Measurements from ENCODE around the gene CHST15. TPM values are rescaled to one million over a fixed set of nuclear protein-coding genes. Genes with fewer than 3 reads are reported as not detected.
A peak's percentile ranks its signal among the peaks of the same experiment; 100 is the strongest.

Gene CHST15
- total RNA-seq, 1 donor from 2014 or later, result 0.18 TPM

DNA sequence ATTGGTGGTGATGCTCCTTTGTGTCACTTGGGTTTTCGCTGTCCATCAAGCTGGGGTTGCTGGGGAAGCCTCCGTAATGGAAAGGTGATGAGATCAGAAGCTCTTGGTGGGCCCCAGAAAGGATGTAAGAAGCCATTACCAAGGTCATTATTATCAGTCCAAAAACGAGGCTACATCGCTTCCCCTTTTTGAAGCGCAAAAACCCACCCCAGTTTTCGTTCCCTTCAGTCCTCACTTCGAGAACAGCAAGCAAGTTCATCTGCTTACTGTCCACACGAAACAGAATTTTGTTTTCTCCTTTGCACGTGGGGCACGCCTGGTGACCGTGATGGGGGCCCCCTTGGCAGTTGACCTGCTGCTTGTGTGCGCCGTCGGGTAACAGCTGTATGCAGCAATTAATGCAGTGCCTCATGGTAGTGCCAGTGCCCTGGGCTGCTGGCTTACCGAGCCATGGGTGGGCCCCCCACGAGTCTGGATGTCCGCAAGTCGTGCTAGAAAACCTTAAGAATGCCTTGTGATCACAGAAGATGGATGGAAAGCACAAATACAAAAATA is 47.5 kb downstream of the CHST15 start:
- no peak for DNase-seq (ENCODE audit: low spot score)
- no peak overlapping the region for H3K27ac Mint-ChIP-seq
- no peak overlapping the region for H3K4me3 Mint-ChIP-seq
- intact Hi-C loops (cut with micrococcal nuclease), result no loop called here
- H3K36me3 Mint-ChIP-seq (ENCODE audit: low read depth), result peaks cover 3% of the 10 kb centered on the region
- H3K27me3 Mint-ChIP-seq (ENCODE audit: insufficient read depth), result peaks cover 31% of the 10 kb centered on the region
- H3K4me1 Mint-ChIP-seq (ENCODE audit: low read depth), result peaks cover 22% of the 10 kb centered on the region
- no peaks in the 10 kb centered on the region for H3K9me3 Mint-ChIP-seq

DNA sequence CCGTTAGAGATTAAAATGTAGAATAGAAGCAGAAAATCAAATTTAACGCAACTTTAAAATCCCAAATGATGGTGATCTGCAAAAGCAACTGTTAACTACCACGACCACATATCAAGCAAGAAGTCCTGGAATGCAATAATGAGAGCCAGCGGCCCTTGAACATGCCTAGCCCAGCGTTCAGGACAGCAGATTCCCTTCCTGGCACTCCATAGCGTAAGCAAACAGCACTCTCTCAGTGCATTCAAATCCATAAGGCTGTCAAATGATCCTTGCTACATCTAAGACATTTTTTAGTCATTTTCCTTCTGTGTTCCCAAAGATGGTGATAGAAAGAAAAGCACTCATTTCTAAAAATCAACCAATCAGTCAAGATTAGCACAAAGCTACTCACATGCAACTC is 48.1 kb downstream of the CHST15 start:
- no peak overlapping the region for H3K27ac Mint-ChIP-seq
- peaks cover 3% of the 10 kb centered on the region for H3K36me3 Mint-ChIP-seq (ENCODE audit: low read depth)
- peaks cover 33% of the 10 kb centered on the region for H3K27me3 Mint-ChIP-seq (ENCODE audit: insufficient read depth)
- no peak for DNase-seq (ENCODE audit: low spot score)
- H3K9me3 Mint-ChIP-seq, result no peaks in the 10 kb centered on the region
- H3K4me3 Mint-ChIP-seq, result no peak overlapping the region
- intact Hi-C loops (cut with micrococcal nuclease), result no loop called here
- H3K4me1 Mint-ChIP-seq (ENCODE audit: low read depth), result peaks cover 22% of the 10 kb centered on the region

DNA sequence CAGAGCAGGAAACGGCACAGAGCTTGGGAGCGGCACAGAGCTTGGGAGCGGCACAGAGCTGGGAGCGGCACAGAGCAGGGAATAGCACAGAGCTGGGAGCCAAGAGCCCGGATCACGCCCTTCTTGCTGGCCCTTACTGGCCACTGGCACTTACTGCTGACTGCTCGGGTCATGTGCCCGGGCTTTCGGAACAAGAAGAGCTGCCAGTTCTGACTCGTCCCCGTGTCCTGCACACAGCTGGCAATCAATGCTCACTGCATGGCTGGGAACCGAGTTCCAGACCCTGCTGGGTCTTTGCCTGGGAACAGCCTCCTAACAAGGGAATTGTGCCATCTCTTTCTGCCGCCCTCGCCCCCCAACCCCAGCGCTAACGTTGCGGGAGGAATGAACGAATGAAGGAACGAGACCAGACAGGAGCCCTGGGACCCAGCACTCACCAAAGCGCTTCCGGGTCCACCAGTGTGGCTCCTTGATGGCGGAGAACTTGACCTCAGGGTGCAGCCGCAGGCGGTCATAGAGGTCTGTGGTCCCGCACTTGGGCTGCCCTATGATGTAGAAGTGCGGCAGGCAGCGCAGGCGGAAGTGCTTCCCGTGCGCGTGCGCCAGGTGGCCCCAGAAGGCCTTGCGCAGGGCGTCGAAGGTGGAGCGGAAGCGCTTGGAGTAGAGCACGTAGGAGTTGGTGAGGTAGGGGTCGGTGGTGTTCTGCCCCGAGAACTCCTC is 49.1 kb downstream of the CHST15 start:
- Mint-ChIP-seq H3K4me3 (no peak overlapping the region), H3K9me3 (no peaks in the 10 kb centered on the region), H3K4me1 (ENCODE audit: low read depth) (peaks cover 22% of the 10 kb centered on the region), H3K27ac (no peak overlapping the region), H3K27me3 (ENCODE audit: insufficient read depth) (peaks cover 27% of the 10 kb centered on the region), H3K36me3 (ENCODE audit: low read depth) (peaks cover 3% of the 10 kb centered on the region)
- intact Hi-C loops (cut with micrococcal nuclease), result loop anchor here (5.0 kb wide), 1 partner anchor 178 kb away; no protein-coding TSS in a partner anchor
- no peak for DNase-seq (ENCODE audit: low spot score)

DNA sequence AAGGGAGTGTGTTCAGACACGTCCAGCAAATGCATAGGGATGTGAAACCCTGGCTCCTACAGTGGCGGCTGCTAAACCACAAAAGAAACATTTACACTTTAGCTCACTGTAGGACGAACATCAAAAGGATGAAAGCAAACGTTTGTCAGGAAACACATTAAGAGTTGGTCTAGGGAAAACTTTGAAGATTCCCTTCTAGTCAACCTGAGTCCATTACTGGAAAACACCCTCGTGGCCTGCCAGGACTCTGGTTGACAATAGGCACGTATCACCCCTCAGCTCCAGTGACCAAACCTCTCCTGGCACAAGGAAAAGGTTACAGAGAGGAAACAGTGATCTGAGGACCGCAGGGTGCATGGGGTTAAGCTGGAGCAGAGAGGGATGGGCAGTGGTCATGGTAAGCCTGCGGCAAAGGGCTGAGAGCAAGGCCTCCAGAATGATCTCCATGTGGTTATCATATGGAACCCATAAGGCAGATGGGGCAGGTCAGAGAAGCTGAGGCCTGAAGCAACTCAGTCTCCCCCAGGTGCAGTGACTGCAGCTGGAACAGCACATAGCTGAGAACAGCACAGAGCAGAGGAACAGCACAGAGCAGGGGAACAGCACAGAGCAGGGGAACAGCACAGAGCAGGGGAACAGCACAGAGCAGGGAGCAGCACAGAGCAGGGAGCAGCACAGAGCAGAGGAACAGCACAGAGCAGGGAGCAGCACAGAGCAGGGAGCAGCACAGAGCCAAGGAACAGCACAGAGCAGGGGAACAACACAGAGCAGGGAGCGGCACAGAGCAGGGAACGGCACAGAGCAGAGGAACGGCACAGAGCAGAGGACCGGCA is 49.9 kb downstream of the CHST15 start:
- Mint-ChIP-seq H3K4me3 (no peak overlapping the region), H3K27me3 (ENCODE audit: insufficient read depth) (peaks cover 29% of the 10 kb centered on the region)
- intact Hi-C loops (cut with micrococcal nuclease), result loop anchor here (5.0 kb wide), 1 partner anchor 179 kb away; no protein-coding TSS in a partner anchor

DNA sequence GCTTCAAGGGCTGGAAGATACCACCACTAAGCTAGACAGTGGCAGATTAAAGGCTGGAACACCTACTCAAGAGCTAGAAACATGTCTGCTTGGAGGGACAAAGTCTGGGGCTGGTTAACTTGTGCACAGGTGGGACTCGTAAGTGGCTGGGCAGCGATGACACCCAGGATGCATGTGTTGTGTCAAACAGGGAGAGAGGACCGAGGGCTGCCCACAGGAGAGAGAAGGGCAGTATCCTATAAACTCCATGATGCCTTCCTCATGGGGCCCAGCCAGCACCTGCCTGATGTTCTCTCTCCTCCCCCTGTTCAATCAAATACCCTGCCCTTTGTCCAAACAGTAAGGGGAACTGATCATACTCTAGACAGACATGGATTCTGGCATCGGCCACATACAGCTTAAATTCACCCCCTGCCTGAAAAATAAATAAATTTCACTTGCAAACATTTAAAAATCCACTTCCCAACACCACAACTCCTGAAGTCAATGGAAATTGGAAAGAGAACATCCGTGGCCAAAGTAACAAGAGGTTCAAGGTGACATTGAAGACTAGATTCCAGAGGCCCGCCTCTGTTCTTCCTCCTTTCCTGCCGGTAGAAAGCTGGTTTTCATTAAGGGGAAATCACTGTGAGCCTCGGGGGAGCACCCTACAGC is 50.6 kb downstream of the CHST15 start:
- H3K9me3 Mint-ChIP-seq, result no peaks in the 10 kb centered on the region
- peaks cover 3% of the 10 kb centered on the region for H3K36me3 Mint-ChIP-seq (ENCODE audit: low read depth)
- no peak overlapping the region for H3K4me3 Mint-ChIP-seq
- H3K27me3 Mint-ChIP-seq (ENCODE audit: insufficient read depth), result peaks cover 28% of the 10 kb centered on the region
- intact Hi-C loops (cut with micrococcal nuclease), result loop anchor here (5.0 kb wide), 1 partner anchor 180 kb away; no protein-coding TSS in a partner anchor
- peak overlapping the region; percentile 13 for H3K27ac Mint-ChIP-seq
- H3K4me1 Mint-ChIP-seq (ENCODE audit: low read depth), result peaks cover 22% of the 10 kb centered on the region
- no peak for DNase-seq (ENCODE audit: low spot score)

More for the DNA sequence above, 49.9 kb downstream of the CHST15 start:
- Mint-ChIP-seq H3K27ac (peak overlapping the region; percentile 13), H3K9me3 (no peaks in the 10 kb centered on the region), H3K4me1 (ENCODE audit: low read depth) (peaks cover 22% of the 10 kb centered on the region), H3K36me3 (ENCODE audit: low read depth) (peaks cover 3% of the 10 kb centered on the region)
- DNase-seq (ENCODE audit: low spot score), result no peak

DNA sequence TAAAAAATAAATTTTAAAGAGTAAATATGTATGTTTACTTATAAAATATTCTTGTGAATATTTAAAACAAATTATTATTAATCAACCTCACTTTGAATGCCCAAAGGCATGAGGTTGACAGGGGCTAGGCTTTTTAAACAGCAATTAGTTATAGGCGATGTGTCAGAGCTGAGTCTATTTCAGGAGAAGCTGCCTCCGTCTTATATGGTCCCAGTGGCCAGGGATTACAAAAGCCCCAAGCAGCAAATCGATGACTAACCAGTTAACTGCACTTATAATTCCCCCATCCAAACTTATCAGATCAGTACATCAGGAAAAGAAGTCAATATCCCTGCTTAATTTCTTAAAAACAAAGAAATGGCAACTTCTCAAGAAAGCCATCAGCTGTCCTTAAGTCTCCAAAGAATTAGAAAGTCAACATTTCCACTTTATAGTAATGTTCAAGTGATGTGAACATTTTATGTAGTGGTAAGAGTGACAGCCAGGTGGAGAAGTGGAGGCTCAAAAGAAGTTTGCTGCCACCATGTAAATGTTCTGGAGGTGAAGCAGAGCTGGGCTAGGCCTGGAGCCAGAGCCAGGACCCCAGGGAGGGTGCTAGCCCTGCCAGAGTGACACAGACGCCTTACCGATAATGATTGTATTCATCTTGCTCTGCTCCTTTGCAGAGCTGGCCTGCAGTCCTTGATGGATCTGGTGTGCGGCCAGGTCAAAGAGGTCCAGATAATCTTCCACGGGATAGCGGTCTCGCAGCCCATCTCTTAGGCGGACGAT is 51.5 kb downstream of the CHST15 start:
- H3K4me1 Mint-ChIP-seq (ENCODE audit: low read depth), result peaks cover 22% of the 10 kb centered on the region
- no peaks in the 10 kb centered on the region for H3K9me3 Mint-ChIP-seq
- no peak for DNase-seq (ENCODE audit: low spot score)
- no peak overlapping the region for H3K27ac Mint-ChIP-seq
- peaks cover 3% of the 10 kb centered on the region for H3K36me3 Mint-ChIP-seq (ENCODE audit: low read depth)
- H3K27me3 Mint-ChIP-seq (ENCODE audit: insufficient read depth), result peaks cover 25% of the 10 kb centered on the region
- intact Hi-C loops (cut with micrococcal nuclease), result loop anchor here (5.0 kb wide), 1 partner anchor 180 kb away; no protein-coding TSS in a partner anchor
- no peak overlapping the region for H3K4me3 Mint-ChIP-seq

DNA sequence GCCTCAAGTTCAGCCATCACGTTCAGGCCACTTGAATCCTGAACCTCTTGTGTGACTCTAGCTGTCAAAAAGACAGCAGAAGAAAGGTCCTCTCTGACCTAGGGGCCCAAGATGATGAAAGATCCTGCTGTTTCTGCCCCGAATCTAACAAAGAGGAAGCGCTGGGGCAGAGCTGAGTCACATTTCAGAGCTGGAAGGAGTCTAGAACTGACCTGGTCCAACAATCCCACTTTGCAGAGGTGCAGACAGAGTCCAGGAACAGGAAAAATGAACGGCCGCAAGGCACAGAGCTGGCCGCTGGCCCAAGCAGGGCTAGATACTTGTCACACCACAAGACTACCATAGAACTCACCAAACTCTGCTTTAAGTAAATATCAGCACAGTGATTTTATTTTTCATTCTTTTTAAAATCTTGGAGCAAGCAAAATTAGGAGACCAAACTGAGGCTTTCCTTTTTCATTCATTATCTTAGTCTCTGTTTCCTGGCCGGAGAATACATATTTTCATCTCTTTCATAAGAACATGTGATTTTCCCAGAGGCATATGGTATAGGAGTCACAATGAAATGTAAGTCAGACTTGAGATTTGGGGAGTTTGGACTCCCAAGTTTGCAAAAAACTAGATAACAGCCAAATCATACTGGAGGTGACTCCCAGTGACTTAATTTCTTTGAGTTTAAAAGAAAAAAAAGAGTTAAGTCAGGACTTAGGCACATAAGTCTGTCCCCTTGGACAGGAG is 52.8 kb downstream of the CHST15 start:
- Mint-ChIP-seq H3K9me3 (no peaks in the 10 kb centered on the region), H3K4me3 (no peak overlapping the region), H3K36me3 (ENCODE audit: low read depth) (peaks cover 3% of the 10 kb centered on the region), H3K27me3 (ENCODE audit: insufficient read depth) (peaks cover 24% of the 10 kb centered on the region), H3K4me1 (ENCODE audit: low read depth) (peaks cover 33% of the 10 kb centered on the region), H3K27ac (no peak overlapping the region)
- DNase-seq (ENCODE audit: low spot score), result no peak
- intact Hi-C loops (cut with micrococcal nuclease), result loop anchor here (5.0 kb wide), 1 partner anchor 182 kb away; no protein-coding TSS in a partner anchor

DNA sequence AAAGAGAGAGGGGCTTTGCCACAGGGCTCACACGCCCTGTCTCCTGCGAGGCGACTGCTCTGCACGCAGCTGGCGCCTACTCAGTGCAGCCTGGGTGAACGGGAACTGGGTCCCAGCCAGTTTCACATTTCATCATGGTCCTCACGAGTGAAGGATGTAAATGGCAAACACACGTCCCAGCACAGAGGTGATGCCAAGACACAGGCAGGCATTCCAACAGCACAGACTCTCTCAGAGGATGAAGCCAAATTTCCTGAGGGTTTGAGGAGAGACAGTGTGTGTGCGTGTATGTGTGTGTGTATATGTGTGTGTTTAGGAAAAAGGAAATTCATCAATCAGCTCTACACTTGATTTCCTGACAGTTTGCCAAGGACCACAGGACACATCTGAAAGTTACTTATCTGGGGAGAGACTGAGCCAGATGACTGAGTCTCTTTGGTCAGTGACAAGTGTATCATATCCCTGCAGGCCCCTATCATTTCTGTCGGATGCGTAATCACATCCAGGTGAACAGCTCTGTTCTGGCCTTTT is 53.9 kb downstream of the CHST15 start:
- Mint-ChIP-seq H3K4me3 (no peak overlapping the region), H3K4me1 (ENCODE audit: low read depth) (peaks cover 37% of the 10 kb centered on the region), H3K27me3 (ENCODE audit: insufficient read depth) (peaks cover 17% of the 10 kb centered on the region), H3K36me3 (ENCODE audit: low read depth) (peaks cover 3% of the 10 kb centered on the region), H3K9me3 (no peaks in the 10 kb centered on the region), H3K27ac (no peak overlapping the region)
- intact Hi-C loops (cut with micrococcal nuclease), result loop anchor here (5.0 kb wide), 2 partner anchors 113 to 183 kb away; no protein-coding TSS in a partner anchor
- no peak for DNase-seq (ENCODE audit: low spot score)

DNA sequence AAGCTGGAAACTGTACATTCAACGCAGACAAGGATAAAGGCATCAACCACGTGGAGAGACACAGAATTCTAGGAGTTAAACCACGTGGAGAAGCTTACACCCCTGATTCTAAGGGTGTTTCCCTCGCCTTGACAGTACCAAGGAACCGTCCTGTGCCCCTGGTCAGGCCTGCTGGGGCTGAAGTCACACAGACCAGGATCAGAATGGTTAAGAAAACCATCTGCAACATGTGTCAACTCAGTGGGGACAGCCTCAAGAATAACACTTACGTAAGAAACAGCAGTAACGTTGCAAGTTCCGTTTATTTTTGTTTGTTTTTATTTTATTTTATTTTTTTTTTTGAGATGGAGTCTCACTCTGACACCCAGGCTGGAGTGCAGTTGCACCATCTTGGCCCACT is 55.6 kb downstream of the CHST15 start:
- H3K27me3 Mint-ChIP-seq (ENCODE audit: insufficient read depth), result peaks cover 7% of the 10 kb centered on the region
- intact Hi-C loops (cut with micrococcal nuclease), result loop anchor here (5.0 kb wide), 1 partner anchor 115 kb away; no protein-coding TSS in a partner anchor

DNA sequence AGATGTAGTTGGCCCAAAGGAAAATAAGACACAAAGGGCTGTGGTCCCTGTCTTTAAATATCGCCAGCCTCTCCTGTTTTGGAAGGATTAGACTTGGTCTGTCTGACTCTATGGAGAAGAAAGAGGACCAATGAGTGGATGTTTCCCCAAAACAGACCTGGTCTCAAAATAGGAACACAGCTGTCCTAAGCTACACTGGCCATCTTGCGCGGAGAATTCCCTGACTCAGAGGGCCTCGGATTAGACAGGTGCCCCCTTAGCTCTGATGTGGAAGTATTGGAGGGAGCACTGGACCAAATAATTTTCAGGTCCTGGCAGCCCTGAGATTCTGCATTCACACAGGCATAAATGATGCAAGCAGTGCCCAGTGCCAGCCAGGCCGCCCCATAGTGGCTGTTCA is 56.1 kb downstream of the CHST15 start:
- intact Hi-C loops (cut with micrococcal nuclease), result loop anchor here (5.0 kb wide), 1 partner anchor 115 kb away; no protein-coding TSS in a partner anchor
- Mint-ChIP-seq H3K4me3 (no peak overlapping the region), H3K27ac (no peak overlapping the region), H3K27me3 (ENCODE audit: insufficient read depth) (peaks cover 7% of the 10 kb centered on the region), H3K4me1 (ENCODE audit: low read depth) (peaks cover 27% of the 10 kb centered on the region), H3K9me3 (no peaks in the 10 kb centered on the region), H3K36me3 (ENCODE audit: low read depth) (no peaks in the 10 kb centered on the region)
- no peak for DNase-seq (ENCODE audit: low spot score)

More for the DNA sequence above, 55.6 kb downstream of the CHST15 start:
- Mint-ChIP-seq H3K4me3 (no peak overlapping the region), H3K9me3 (no peaks in the 10 kb centered on the region), H3K4me1 (ENCODE audit: low read depth) (peaks cover 32% of the 10 kb centered on the region), H3K27ac (no peak overlapping the region), H3K36me3 (ENCODE audit: low read depth) (no peaks in the 10 kb centered on the region)
- DNase-seq (ENCODE audit: low spot score), result no peak

DNA sequence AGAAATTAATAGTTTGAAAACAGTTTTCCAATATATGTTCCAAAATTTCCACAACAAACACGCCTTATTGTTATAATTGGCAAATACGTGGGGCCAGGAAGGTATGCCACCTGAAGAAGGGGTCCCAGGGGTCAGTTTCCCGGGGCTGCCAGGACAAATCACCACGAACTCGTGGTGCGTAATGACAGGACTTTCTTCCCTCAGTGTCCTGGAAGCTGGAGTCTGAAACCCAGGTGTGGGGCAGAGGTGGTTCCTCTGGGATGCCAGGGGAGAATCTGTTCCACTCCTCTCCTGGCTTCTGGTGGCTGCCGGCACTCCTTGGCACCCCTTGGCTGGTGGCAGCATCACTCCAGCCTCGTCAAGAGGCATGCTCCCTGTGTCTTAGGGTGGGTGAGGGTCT is 56.7 kb downstream of the CHST15 start:
- H3K4me1 Mint-ChIP-seq (ENCODE audit: low read depth), result peaks cover 21% of the 10 kb centered on the region
- H3K9me3 Mint-ChIP-seq, result no peaks in the 10 kb centered on the region
- H3K27ac Mint-ChIP-seq, result no peak overlapping the region

More for the DNA sequence above, 56.7 kb downstream of the CHST15 start:
- intact Hi-C loops (cut with micrococcal nuclease), result loop anchor here (5.0 kb wide), 1 partner anchor 116 kb away; no protein-coding TSS in a partner anchor
- Mint-ChIP-seq H3K36me3 (ENCODE audit: low read depth) (no peaks in the 10 kb centered on the region), H3K27me3 (ENCODE audit: insufficient read depth) (peaks cover 12% of the 10 kb centered on the region), H3K4me3 (no peak overlapping the region)
- no peak for DNase-seq (ENCODE audit: low spot score)
